Neural cell (in vitro differentiated cells): ENCODE measurements around the gene IFI44. TPM values are rescaled to one million over a fixed set of nuclear protein-coding genes. Genes with fewer than 3 reads are reported as not detected.

Source experiments
- H2AFZ ChIP-seq: fragments of 200-600, 300-800 bp; sonication (generic), shearing (Covaris generic); 2 replicates; pipeline ENCODE4 v1.6.0; 2014; ENCODE audit warnings: low read depth, mild to moderate bottlenecking, antibody characterized with exemption, low read length, moderate library complexity
- H3F3A ChIP-seq: fragments of 200-600 bp; shearing (Covaris generic); 2 replicates; pipeline ENCODE4 v1.6.1; 2016; ENCODE audit warnings: mild to moderate bottlenecking, moderate library complexity, mixed read lengths, antibody characterized with exemption, low read length; ENCODE audit not compliant: insufficient read depth, poor library complexity, severe bottlenecking
- H3K27ac ChIP-seq: fragments of 200-600, 300-800 bp; sonication (generic), shearing (Covaris generic); 2 replicates; pipeline ENCODE4 v1.5.1; 2014; ENCODE audit warnings: mild to moderate bottlenecking, low read length, moderate library complexity
- H3K27me3 ChIP-seq: fragments of 300-800, 200-600 bp; sonication (generic), shearing (Covaris generic); 2 replicates; pipeline ENCODE4 v1.6.0; 2014; ENCODE audit warnings: mild to moderate bottlenecking, low read depth, low read length, moderate library complexity; ENCODE audit not compliant: insufficient read depth
- H3K36me3 ChIP-seq: fragments of 300-800, 200-600 bp; sonication (generic), shearing (Covaris generic); 2 replicates; pipeline ENCODE4 v1.5.1; 2014; ENCODE audit warnings: mild to moderate bottlenecking, antibody characterized with exemption, low read length, moderate library complexity; ENCODE audit not compliant: insufficient read depth
- H3K4me2 ChIP-seq: fragments of 300-800, 200-600 bp; sonication (generic), shearing (Covaris generic); 2 replicates; pipeline ENCODE4 v1.6.0; 2014; ENCODE audit warnings: mild to moderate bottlenecking, low read length
- H3K4me3 ChIP-seq: fragments of 300-800, 200-600 bp; sonication (generic), shearing (Covaris generic); 2 replicates; pipeline ENCODE4 v1.5.1; 2014; ENCODE audit warnings: mild to moderate bottlenecking, low read length, moderate library complexity
- H3K79me2 ChIP-seq: fragments of 200-600 bp; shearing (Covaris generic); replicated peaks from 2 replicates; pipeline ENCODE4 v1.6.0; 2014; ENCODE audit warnings: mild to moderate bottlenecking, low read length, moderate library complexity; ENCODE audit not compliant: insufficient read depth
- H3K9ac ChIP-seq: fragments of 300-800, 200-600 bp; sonication (generic), shearing (Covaris generic); 2 replicates; pipeline ENCODE4 v1.6.1; 2016; ENCODE audit warnings: mild to moderate bottlenecking, low read length, mixed read lengths
- H3K9me2 ChIP-seq: fragments of 200-600 bp; shearing (Covaris generic); 2 replicates; pipeline ENCODE4 v1.6.1; 2016; ENCODE audit warnings: mild to moderate bottlenecking, low read length, mixed read lengths; ENCODE audit not compliant: insufficient read depth
- H3K9me3 ChIP-seq: fragments of 200-600, 300-800 bp; sonication (generic), shearing (Covaris generic); 2 replicates; pipeline ENCODE4 v1.6.1; 2016; ENCODE audit warnings: mild to moderate bottlenecking, mixed run types, low read length, moderate library complexity, mixed read lengths
- H4K20me1 ChIP-seq: fragments of 200-600 bp; shearing (Covaris generic); 2 replicates; pipeline ENCODE4 v1.6.1; 2016; ENCODE audit warnings: mild to moderate bottlenecking, mixed run types; ENCODE audit not compliant: insufficient read depth
- EP300 ChIP-seq: fragments of 450-650 bp; conservative IDR thresholded peaks from 2 replicates; pipeline ENCODE4 v1.6.1; 2014; ENCODE audit warnings: antibody characterized with exemption, mild to moderate bottlenecking, moderate library complexity; ENCODE audit not compliant: poor library complexity, severe bottlenecking
- EZH2 ChIP-seq: fragments of 200-600, 300-800 bp; shearing (Covaris generic), sonication (generic); IDR thresholded peaks from 2 replicates; pipeline ENCODE4 v1.6.1; 2014; ENCODE audit warnings: antibody characterized with exemption, low read length, borderline replicate concordance, mild to moderate bottlenecking; ENCODE audit not compliant: insufficient read depth, poor library complexity, severe bottlenecking
- MXI1 ChIP-seq: fragments of 450-650 bp; conservative IDR thresholded peaks from 2 replicates; pipeline ENCODE4 v1.6.1; 2014; ENCODE audit warnings: antibody characterized with exemption, mild to moderate bottlenecking; ENCODE audit not compliant: poor library complexity, severe bottlenecking
- POLR2AphosphoS5 ChIP-seq: IDR thresholded peaks from 2 replicates; pipeline ENCODE4 v1.6.1; 2012
- RAD21 ChIP-seq: fragments of 450-650 bp; conservative IDR thresholded peaks from 2 replicates; pipeline ENCODE4 v1.6.1; 2014; ENCODE audit warnings: antibody characterized with exemption, mild to moderate bottlenecking, moderate library complexity
- SMC3 ChIP-seq: fragments of 450-650 bp; conservative IDR thresholded peaks from 2 replicates; pipeline ENCODE4 v1.6.1; 2014; ENCODE audit warnings: antibody characterized with exemption, mild to moderate bottlenecking, moderate library complexity; ENCODE audit not compliant: poor library complexity
- TAF1 ChIP-seq: IDR thresholded peaks from 2 replicates; pipeline ENCODE4 v1.6.1; 2012; ENCODE audit warnings: low read depth
- polyA minus RNA-seq: library from RNA; depleted of rRNA, polyadenylated mRNA; stranded (reverse); fragments of >200 nt; gene quantifications from 2 replicates; pipeline ENCODE4 v1.2.3, GENCODE V29; 2014
- polyA plus RNA-seq: library from polyadenylated mRNA; depleted of rRNA; stranded (reverse); fragments of >200 nt; gene quantifications from 2 replicates; pipeline ENCODE4 v1.2.3, GENCODE V29; 2014
- TF ChIP-seq, protein P1 (sequence below): fragments of 450-650 bp; IDR thresholded peaks from 2 replicates; pipeline ENCODE4 v1.5.1; 2014; ENCODE audit warnings: antibody characterized with exemption, mild to moderate bottlenecking, moderate library complexity; ENCODE audit not compliant: poor library complexity, severe bottlenecking
- TF ChIP-seq, protein P2 (sequence below): IDR thresholded peaks from 2 replicates; pipeline ENCODE4 v1.6.1; 2012; ENCODE audit warnings: borderline replicate concordance

Gene IFI44, protein sequence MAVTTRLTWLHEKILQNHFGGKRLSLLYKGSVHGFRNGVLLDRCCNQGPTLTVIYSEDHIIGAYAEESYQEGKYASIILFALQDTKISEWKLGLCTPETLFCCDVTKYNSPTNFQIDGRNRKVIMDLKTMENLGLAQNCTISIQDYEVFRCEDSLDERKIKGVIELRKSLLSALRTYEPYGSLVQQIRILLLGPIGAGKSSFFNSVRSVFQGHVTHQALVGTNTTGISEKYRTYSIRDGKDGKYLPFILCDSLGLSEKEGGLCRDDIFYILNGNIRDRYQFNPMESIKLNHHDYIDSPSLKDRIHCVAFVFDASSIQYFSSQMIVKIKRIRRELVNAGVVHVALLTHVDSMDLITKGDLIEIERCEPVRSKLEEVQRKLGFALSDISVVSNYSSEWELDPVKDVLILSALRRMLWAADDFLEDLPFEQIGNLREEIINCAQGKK
- polyA plus RNA-seq = not detected in 2 replicates
- not detected in 2 replicates for polyA minus RNA-seq

DNA sequence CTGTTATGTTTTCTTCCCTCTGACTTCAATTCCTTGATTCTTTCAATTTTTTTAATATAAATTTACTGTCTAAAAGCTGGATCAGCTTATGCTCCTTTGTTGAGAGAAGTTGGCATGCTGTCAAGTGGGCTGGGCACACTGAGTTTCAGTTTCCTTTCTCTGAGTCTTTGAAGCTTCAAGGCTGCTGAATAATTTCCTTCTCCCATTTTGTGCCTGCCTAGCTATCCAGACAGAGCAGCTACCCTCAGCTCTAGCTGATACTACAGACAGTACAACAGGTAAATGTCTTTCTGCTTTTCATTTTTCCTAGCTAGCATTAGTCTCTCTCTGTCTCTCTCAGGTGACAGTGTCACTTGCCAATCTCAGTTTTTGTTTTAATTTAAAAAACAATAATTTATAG is at the start of gene IFI44:
Gene IFI44, plus strand, starts transcription at position 204 of the 400 bp plus-strand sequence. CDS start 365 bp downstream, outside the sequence.
- TF ChIP-seq RAD21 (no peak), MXI1 (no peak), TAF1 (no peak), EP300 (no peak), POLR2AphosphoS5 (no peak), SMC3 (no peak), EZH2 (no peak)
- TF ChIP-seq, protein P1, sequence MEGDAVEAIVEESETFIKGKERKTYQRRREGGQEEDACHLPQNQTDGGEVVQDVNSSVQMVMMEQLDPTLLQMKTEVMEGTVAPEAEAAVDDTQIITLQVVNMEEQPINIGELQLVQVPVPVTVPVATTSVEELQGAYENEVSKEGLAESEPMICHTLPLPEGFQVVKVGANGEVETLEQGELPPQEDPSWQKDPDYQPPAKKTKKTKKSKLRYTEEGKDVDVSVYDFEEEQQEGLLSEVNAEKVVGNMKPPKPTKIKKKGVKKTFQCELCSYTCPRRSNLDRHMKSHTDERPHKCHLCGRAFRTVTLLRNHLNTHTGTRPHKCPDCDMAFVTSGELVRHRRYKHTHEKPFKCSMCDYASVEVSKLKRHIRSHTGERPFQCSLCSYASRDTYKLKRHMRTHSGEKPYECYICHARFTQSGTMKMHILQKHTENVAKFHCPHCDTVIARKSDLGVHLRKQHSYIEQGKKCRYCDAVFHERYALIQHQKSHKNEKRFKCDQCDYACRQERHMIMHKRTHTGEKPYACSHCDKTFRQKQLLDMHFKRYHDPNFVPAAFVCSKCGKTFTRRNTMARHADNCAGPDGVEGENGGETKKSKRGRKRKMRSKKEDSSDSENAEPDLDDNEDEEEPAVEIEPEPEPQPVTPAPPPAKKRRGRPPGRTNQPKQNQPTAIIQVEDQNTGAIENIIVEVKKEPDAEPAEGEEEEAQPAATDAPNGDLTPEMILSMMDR = no peak
- TF ChIP-seq, protein P2, sequence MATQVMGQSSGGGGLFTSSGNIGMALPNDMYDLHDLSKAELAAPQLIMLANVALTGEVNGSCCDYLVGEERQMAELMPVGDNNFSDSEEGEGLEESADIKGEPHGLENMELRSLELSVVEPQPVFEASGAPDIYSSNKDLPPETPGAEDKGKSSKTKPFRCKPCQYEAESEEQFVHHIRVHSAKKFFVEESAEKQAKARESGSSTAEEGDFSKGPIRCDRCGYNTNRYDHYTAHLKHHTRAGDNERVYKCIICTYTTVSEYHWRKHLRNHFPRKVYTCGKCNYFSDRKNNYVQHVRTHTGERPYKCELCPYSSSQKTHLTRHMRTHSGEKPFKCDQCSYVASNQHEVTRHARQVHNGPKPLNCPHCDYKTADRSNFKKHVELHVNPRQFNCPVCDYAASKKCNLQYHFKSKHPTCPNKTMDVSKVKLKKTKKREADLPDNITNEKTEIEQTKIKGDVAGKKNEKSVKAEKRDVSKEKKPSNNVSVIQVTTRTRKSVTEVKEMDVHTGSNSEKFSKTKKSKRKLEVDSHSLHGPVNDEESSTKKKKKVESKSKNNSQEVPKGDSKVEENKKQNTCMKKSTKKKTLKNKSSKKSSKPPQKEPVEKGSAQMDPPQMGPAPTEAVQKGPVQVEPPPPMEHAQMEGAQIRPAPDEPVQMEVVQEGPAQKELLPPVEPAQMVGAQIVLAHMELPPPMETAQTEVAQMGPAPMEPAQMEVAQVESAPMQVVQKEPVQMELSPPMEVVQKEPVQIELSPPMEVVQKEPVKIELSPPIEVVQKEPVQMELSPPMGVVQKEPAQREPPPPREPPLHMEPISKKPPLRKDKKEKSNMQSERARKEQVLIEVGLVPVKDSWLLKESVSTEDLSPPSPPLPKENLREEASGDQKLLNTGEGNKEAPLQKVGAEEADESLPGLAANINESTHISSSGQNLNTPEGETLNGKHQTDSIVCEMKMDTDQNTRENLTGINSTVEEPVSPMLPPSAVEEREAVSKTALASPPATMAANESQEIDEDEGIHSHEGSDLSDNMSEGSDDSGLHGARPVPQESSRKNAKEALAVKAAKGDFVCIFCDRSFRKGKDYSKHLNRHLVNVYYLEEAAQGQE = no peak
- H3K9ac ChIP-seq = no peak within 1 kb of the TSS
- H3K27ac ChIP-seq = no peak within 1 kb of the TSS
- H3K9me3 ChIP-seq = no peaks in the 10 kb centered on the region
- H3K36me3 ChIP-seq = no peaks in the 10 kb centered on the region
- H3K9me2 ChIP-seq = no peaks in the 10 kb centered on the region
- no peaks in the 10 kb centered on the region for H3K27me3 ChIP-seq
- no peak within 1 kb of the TSS for H3K4me2 ChIP-seq
- H3F3A ChIP-seq = no peaks in the 10 kb centered on the region
- H3K4me3 ChIP-seq = no peak within 1 kb of the TSS
- H2AFZ ChIP-seq = no peak within 1 kb of the TSS
- no peaks in the 10 kb centered on the region for H3K79me2 ChIP-seq
- H4K20me1 ChIP-seq = no peaks in the 10 kb centered on the region

DNA sequence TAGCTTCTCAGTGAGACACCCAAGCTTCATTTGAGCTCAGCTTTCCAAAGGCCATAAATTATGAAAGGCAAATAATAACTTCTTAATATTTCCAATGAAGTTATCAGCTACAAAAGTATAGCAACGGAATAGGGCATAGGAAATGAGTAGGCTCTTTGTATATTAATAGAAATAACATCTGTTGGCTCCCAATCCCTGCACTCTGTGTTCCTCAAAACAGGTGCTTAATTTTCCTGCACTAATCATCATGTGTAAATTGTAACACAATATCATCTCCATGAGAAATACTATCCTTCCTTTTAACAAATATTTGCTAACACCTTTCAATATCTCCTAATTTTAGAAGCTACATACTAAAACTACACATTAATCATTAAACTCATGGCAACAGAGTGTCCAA is 48.6 kb upstream of the IFI44 start:
- Histone ChIP-seq H3K9me2 (no peaks in the 10 kb centered on the region), H2AFZ (no peak overlapping the region), H3K4me3 (no peak overlapping the region), H3K27me3 (no peaks in the 10 kb centered on the region), H3K27ac (no peak overlapping the region), H3K9ac (no peak overlapping the region), H4K20me1 (no peaks in the 10 kb centered on the region), H3K36me3 (no peaks in the 10 kb centered on the region), H3F3A (no peaks in the 10 kb centered on the region), H3K79me2 (no peaks in the 10 kb centered on the region), H3K4me2 (no peak overlapping the region), H3K9me3 (no peaks in the 10 kb centered on the region)
- TF ChIP-seq, protein P1 = no peak
- TF ChIP-seq SMC3 = no peak
- no peak for TF ChIP-seq EZH2
- no peak for TF ChIP-seq TAF1
- TF ChIP-seq RAD21 = no peak
- TF ChIP-seq POLR2AphosphoS5 = no peak
